HEK293 (cell line): ENCODE data around the gene CANX.

Experiments
- CTCF ChIA-PET: fragments of 350-600 bp; formaldehyde crosslinking; extraction: SDS; loops from one replicate; lab custom pipeline; 2021; ENCODE audit warnings: antibody characterized with exemption; lab: Yijun Ruan, JAX
- POLR2A ChIA-PET: fragments of 300-600 bp; formaldehyde crosslinking; extraction: SDS; loops from one replicate; lab custom pipeline; 2020; ENCODE audit warnings: antibody characterized with exemption, inconsistent platforms; lab: Yijun Ruan, JAX
- H3K27ac ChIP-seq: fragments of 200-500 bp; sonication (Bioruptor generic); 2 replicates; pipeline ENCODE4 v1.5.1; 2014; ENCODE audit warnings: low read depth, low read length, control low read depth, inconsistent platforms; ENCODE audit errors: extremely low read depth
- H3K36me3 ChIP-seq, 2 experiments: fragments of 200-500 bp in 1 of 2; sonication (Bioruptor generic) in 1 of 2; 1 replicate in 1 of 2; 2 replicates in 1 of 2; pipeline ENCODE4 v1.5.1; 2014 to 2017; ENCODE audit warnings: inconsistent platforms in 2 of 2, low read length in 2 of 2; ENCODE audit not compliant: control insufficient read depth in 2 of 2, insufficient read depth in 1 of 2
- H3K4me1 ChIP-seq: fragments of 200-500 bp; sonication (Bioruptor generic); 2 replicates; pipeline ENCODE4 v1.5.1; 2014; ENCODE audit warnings: mild to moderate bottlenecking, low read length, inconsistent platforms; ENCODE audit not compliant: control insufficient read depth, insufficient read depth
- H3K4me3 ChIP-seq: 2 replicates; pipeline ENCODE4 v1.5.1; 2011; ENCODE audit warnings: low read depth, mild to moderate bottlenecking, control low read depth, low read length, moderate library complexity
- H3K9me3 ChIP-seq: fragments of 200-500 bp; sonication (Bioruptor generic); 2 replicates; pipeline ENCODE4 v1.5.1; 2014; ENCODE audit warnings: low read depth, low read length, inconsistent platforms; ENCODE audit not compliant: control insufficient read depth, insufficient read depth
- PRDM4 ChIP-seq: fragments of 450-650 bp; formaldehyde crosslinking; IDR thresholded peaks from 2 replicates; pipeline ENCODE4 v1.5.1; 2017; ENCODE audit warnings: missing biosample characterization, missing genetic modification characterization
- ZBTB10 ChIP-seq: fragments of 450-650 bp; formaldehyde crosslinking; IDR thresholded peaks from 2 replicates; pipeline ENCODE4 v1.5.1; 2016; ENCODE audit warnings: missing biosample characterization, missing genetic modification characterization
- ZBTB11 ChIP-seq: fragments of 450-650 bp; formaldehyde crosslinking; conservative IDR thresholded peaks from 2 replicates; pipeline ENCODE4 v1.5.1; 2016; ENCODE audit warnings: low read depth, missing biosample characterization, missing genetic modification characterization
- ZBTB20 ChIP-seq: fragments of 450-650 bp; formaldehyde crosslinking; IDR thresholded peaks from 2 replicates; pipeline ENCODE4 v1.5.1; 2016; ENCODE audit warnings: missing biosample characterization, missing genetic modification characterization
- ZNF10 ChIP-seq: fragments of 450-650 bp; formaldehyde crosslinking; IDR thresholded peaks from 2 replicates; pipeline ENCODE4 v1.5.1; 2017; ENCODE audit warnings: missing biosample characterization, missing genetic modification characterization
- ZNF140 ChIP-seq: fragments of 450-650 bp; formaldehyde crosslinking; IDR thresholded peaks from 2 replicates; pipeline ENCODE4 v1.5.1; 2016; ENCODE audit warnings: missing biosample characterization, missing genetic modification characterization
- ZNF146 ChIP-seq: fragments of 450-650 bp; formaldehyde crosslinking; IDR thresholded peaks from 2 replicates; pipeline ENCODE4 v1.5.1; 2016; ENCODE audit warnings: missing biosample characterization, missing genetic modification characterization
- ZNF510 ChIP-seq: fragments of 450-650 bp; formaldehyde crosslinking; IDR thresholded peaks from 2 replicates; pipeline ENCODE4 v1.5.1; 2018; ENCODE audit warnings: mild to moderate bottlenecking, missing genetic modification characterization, missing biosample characterization; ENCODE audit not compliant: insufficient replicate concordance
- ZNF514 ChIP-seq: fragments of 450-650 bp; formaldehyde crosslinking; IDR thresholded peaks from 2 replicates; pipeline ENCODE4 v1.5.1; 2016; ENCODE audit warnings: missing biosample characterization, missing genetic modification characterization
- ZNF558 ChIP-seq: fragments of 450-650 bp; formaldehyde crosslinking; IDR thresholded peaks from 2 replicates; pipeline ENCODE4 v1.5.1; 2016; ENCODE audit warnings: missing biosample characterization, missing genetic modification characterization
- ZNF560 ChIP-seq: fragments of 450-650 bp; formaldehyde crosslinking; IDR thresholded peaks from 2 replicates; pipeline ENCODE4 v1.5.1; 2017; ENCODE audit warnings: missing biosample characterization, missing genetic modification characterization, borderline replicate concordance
- ZNF585B ChIP-seq: fragments of 450-650 bp; formaldehyde crosslinking; IDR thresholded peaks from 2 replicates; pipeline ENCODE4 v1.5.1; 2016; ENCODE audit warnings: missing biosample characterization, missing genetic modification characterization
- ZNF610 ChIP-seq: fragments of 450-650 bp; formaldehyde crosslinking; IDR thresholded peaks from 2 replicates; pipeline ENCODE4 v1.5.1; 2016; ENCODE audit warnings: missing biosample characterization, missing genetic modification characterization, borderline replicate concordance
- TF ChIP-seq, protein P1 (sequence below): fragments of 450-650 bp; formaldehyde crosslinking; conservative IDR thresholded peaks from 2 replicates; pipeline ENCODE4 v1.5.1; 2016; ENCODE audit warnings: low read depth, missing biosample characterization, missing genetic modification characterization
- TF ChIP-seq, protein P2 (sequence below): fragments of 450-650 bp; formaldehyde crosslinking; IDR thresholded peaks from 2 replicates; pipeline ENCODE4 v1.5.1; 2017; ENCODE audit warnings: missing biosample characterization, mild to moderate bottlenecking, missing genetic modification characterization, moderate library complexity

The CANX gene

GRCh38 chr5:179720222-179720621 is 21.5 kb downstream of the CANX start (continued):
- TF ChIP-seq, protein P1, sequence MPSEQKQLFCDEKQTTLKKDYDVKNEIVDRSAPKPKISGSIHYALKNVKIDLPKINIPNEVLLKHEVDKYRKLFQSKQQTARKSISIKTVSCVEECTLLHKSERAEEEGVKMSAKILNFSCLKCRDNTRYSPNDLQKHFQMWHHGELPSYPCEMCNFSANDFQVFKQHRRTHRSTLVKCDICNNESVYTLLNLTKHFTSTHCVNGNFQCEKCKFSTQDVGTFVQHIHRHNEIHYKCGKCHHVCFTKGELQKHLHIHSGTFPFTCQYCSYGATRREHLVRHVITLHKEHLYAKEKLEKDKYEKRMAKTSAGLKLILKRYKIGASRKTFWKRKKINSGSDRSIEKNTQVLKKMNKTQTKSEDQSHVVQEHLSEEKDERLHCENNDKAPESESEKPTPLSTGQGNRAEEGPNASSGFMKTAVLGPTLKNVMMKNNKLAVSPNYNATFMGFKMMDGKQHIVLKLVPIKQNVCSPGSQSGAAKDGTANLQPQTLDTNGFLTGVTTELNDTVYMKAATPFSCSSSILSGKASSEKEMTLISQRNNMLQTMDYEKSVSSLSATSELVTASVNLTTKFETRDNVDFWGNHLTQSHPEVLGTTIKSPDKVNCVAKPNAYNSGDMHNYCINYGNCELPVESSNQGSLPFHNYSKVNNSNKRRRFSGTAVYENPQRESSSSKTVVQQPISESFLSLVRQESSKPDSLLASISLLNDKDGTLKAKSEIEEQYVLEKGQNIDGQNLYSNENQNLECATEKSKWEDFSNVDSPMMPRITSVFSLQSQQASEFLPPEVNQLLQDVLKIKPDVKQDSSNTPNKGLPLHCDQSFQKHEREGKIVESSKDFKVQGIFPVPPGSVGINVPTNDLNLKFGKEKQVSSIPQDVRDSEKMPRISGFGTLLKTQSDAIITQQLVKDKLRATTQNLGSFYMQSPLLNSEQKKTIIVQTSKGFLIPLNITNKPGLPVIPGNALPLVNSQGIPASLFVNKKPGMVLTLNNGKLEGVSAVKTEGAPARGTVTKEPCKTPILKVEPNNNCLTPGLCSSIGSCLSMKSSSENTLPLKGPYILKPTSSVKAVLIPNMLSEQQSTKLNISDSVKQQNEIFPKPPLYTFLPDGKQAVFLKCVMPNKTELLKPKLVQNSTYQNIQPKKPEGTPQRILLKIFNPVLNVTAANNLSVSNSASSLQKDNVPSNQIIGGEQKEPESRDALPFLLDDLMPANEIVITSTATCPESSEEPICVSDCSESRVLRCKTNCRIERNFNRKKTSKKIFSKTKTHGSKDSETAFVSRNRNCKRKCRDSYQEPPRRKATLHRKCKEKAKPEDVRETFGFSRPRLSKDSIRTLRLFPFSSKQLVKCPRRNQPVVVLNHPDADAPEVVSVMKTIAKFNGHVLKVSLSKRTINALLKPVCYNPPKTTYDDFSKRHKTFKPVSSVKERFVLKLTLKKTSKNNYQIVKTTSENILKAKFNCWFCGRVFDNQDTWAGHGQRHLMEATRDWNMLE (tag by site-specific recombination) = no peak
- TF ChIP-seq ZNF560 (tag by site-specific recombination) (no peak), ZBTB10 (tag by site-specific recombination) (no peak), ZNF146 (tag by site-specific recombination) (no peak), ZNF514 (tag by site-specific recombination) (no peak), ZNF610 (tag by site-specific recombination) (no peak), ZBTB20 (no peak)
- TF ChIP-seq, protein P2, sequence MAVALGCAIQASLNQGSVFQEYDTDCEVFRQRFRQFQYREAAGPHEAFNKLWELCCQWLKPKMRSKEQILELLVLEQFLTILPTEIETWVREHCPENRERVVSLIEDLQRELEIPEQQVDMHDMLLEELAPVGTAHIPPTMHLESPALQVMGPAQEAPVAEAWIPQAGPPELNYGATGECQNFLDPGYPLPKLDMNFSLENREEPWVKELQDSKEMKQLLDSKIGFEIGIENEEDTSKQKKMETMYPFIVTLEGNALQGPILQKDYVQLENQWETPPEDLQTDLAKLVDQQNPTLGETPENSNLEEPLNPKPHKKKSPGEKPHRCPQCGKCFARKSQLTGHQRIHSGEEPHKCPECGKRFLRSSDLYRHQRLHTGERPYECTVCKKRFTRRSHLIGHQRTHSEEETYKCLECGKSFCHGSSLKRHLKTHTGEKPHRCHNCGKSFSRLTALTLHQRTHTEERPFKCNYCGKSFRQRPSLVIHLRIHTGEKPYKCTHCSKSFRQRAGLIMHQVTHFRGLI (tag by site-specific recombination) = no peak

- ChIA-PET POLR2A (no interaction called here), CTCF (no interaction called here)
- Histone ChIP-seq H3K4me1 (no peaks in the 10 kb centered on the region), H3K4me3 (no peak overlapping the region), H3K36me3 (peaks cover 86 to 96% of the 10 kb centered on the region in 2 experiments), H3K9me3 (no peaks in the 10 kb centered on the region), H3K27ac (no peak overlapping the region)
- TF ChIP-seq ZNF140 (tag by site-specific recombination) (no peak), PRDM4 (tag by site-specific recombination) (no peak), ZNF558 (tag by site-specific recombination) (no peak), ZNF10 (tag by site-specific recombination) (no peak), ZNF585B (tag by site-specific recombination) (no peak), ZNF560 (tag by site-specific recombination) (no peak), ZNF510 (tag by site-specific recombination) (no peak), ZBTB11 (no peak)
Measured at GRCh38 chr5:179724163-179724562, 25.4 kb downstream of the CANX start.
